ENCODE results near the gene PLEKHN1.

Gene PLEKHN1

GRCh38 chr1:947958-948357 is 18.3 kb upstream of the PLEKHN1 start:
- no peaks in the 10 kb centered on the region for H3K4me1 ChIP-seq (ENCODE audit: control insufficient read depth, low read depth, low read length)
- H3K4me3 ChIP-seq (ENCODE audit: low read length), result no peak overlapping the region
- H3K27me3 ChIP-seq (ENCODE audit: control insufficient read depth, insufficient read depth, low read length), result peaks cover 17% of the 10 kb centered on the region
- peaks cover 44% of the 10 kb centered on the region for H3K36me3 ChIP-seq (ENCODE audit: control insufficient read depth, low read depth, low read length)
- H3K27ac ChIP-seq (ENCODE audit: low read length), result no peak overlapping the region
- H3K9ac ChIP-seq (ENCODE audit: low read length), result no peak overlapping the region
- H3K9me3 ChIP-seq (ENCODE audit: control insufficient read depth, low read depth, low read length), result no peaks in the 10 kb centered on the region

GRCh38 chr1:950268-950667 is 16.0 kb upstream of the PLEKHN1 start:
- Histone ChIP-seq H3K9ac (ENCODE audit: low read length) (no peak overlapping the region), H3K27ac (ENCODE audit: low read length) (no peak overlapping the region), H3K9me3 (ENCODE audit: control insufficient read depth, low read depth, low read length) (no peaks in the 10 kb centered on the region), H3K4me3 (ENCODE audit: low read length) (no peak overlapping the region), H3K36me3 (ENCODE audit: control insufficient read depth, low read depth, low read length) (peaks cover 65% of the 10 kb centered on the region), H3K27me3 (ENCODE audit: control insufficient read depth, insufficient read depth, low read length) (no peaks in the 10 kb centered on the region), H3K4me1 (ENCODE audit: control insufficient read depth, low read depth, low read length) (no peaks in the 10 kb centered on the region)

GRCh38 chr1:950881-951280 is 15.4 kb upstream of the PLEKHN1 start:
- no peak overlapping the region for H3K27ac ChIP-seq (ENCODE audit: low read length)
- no peak overlapping the region for H3K9ac ChIP-seq (ENCODE audit: low read length)
- H3K4me1 ChIP-seq (ENCODE audit: control insufficient read depth, low read depth, low read length), result no peaks in the 10 kb centered on the region
- peaks cover 72% of the 10 kb centered on the region for H3K36me3 ChIP-seq (ENCODE audit: control insufficient read depth, low read depth, low read length)
- no peaks in the 10 kb centered on the region for H3K27me3 ChIP-seq (ENCODE audit: control insufficient read depth, insufficient read depth, low read length)
- no peaks in the 10 kb centered on the region for H3K9me3 ChIP-seq (ENCODE audit: control insufficient read depth, low read depth, low read length)
- no peak overlapping the region for H3K4me3 ChIP-seq (ENCODE audit: low read length)

- H3K9ac ChIP-seq (ENCODE audit: low read length), result no peak overlapping the region
- no peaks in the 10 kb centered on the region for H3K4me1 ChIP-seq (ENCODE audit: control insufficient read depth, low read depth, low read length)
- H3K4me3 ChIP-seq (ENCODE audit: low read length), result no peak overlapping the region
- H3K36me3 ChIP-seq (ENCODE audit: control insufficient read depth, low read depth, low read length), result peaks cover 76% of the 10 kb centered on the region
- H3K27ac ChIP-seq (ENCODE audit: low read length), result no peak overlapping the region
- no peaks in the 10 kb centered on the region for H3K27me3 ChIP-seq (ENCODE audit: control insufficient read depth, insufficient read depth, low read length)
- no peaks in the 10 kb centered on the region for H3K9me3 ChIP-seq (ENCODE audit: control insufficient read depth, low read depth, low read length)
Measured at GRCh38 chr1:951364-951763, 14.9 kb upstream of the PLEKHN1 start.

GRCh38 chr1:952201-952600 is 14.1 kb upstream of the PLEKHN1 start:
- Histone ChIP-seq H3K27me3 (ENCODE audit: control insufficient read depth, insufficient read depth, low read length) (no peaks in the 10 kb centered on the region), H3K36me3 (ENCODE audit: control insufficient read depth, low read depth, low read length) (peaks cover 74% of the 10 kb centered on the region), H3K4me1 (ENCODE audit: control insufficient read depth, low read depth, low read length) (no peaks in the 10 kb centered on the region), H3K4me3 (ENCODE audit: low read length) (no peak overlapping the region), H3K9me3 (ENCODE audit: control insufficient read depth, low read depth, low read length) (no peaks in the 10 kb centered on the region), H3K27ac (ENCODE audit: low read length) (no peak overlapping the region), H3K9ac (ENCODE audit: low read length) (no peak overlapping the region)

GRCh38 chr1:952603-953002 is 13.7 kb upstream of the PLEKHN1 start:
- H3K9ac ChIP-seq (ENCODE audit: low read length), result no peak overlapping the region
- no peaks in the 10 kb centered on the region for H3K4me1 ChIP-seq (ENCODE audit: control insufficient read depth, low read depth, low read length)
- peaks cover 73% of the 10 kb centered on the region for H3K36me3 ChIP-seq (ENCODE audit: control insufficient read depth, low read depth, low read length)

GRCh38 chr1:953524-954320 is 12.6 kb upstream of the PLEKHN1 start:
- Histone ChIP-seq H3K9me3 (ENCODE audit: control insufficient read depth, low read depth, low read length) (no peaks in the 10 kb centered on the region), H3K27ac (ENCODE audit: low read length) (no peak overlapping the region), H3K9ac (ENCODE audit: low read length) (no peak overlapping the region), H3K36me3 (ENCODE audit: control insufficient read depth, low read depth, low read length) (peaks cover 65% of the 10 kb centered on the region), H3K27me3 (ENCODE audit: control insufficient read depth, insufficient read depth, low read length) (no peaks in the 10 kb centered on the region), H3K4me3 (ENCODE audit: low read length) (no peak overlapping the region), H3K4me1 (ENCODE audit: control insufficient read depth, low read depth, low read length) (no peaks in the 10 kb centered on the region)

More at GRCh38 chr1:952603-953002, 13.7 kb upstream of the PLEKHN1 start:
- Histone ChIP-seq H3K27me3 (ENCODE audit: control insufficient read depth, insufficient read depth, low read length) (no peaks in the 10 kb centered on the region), H3K27ac (ENCODE audit: low read length) (no peak overlapping the region), H3K9me3 (ENCODE audit: control insufficient read depth, low read depth, low read length) (no peaks in the 10 kb centered on the region), H3K4me3 (ENCODE audit: low read length) (no peak overlapping the region)

GRCh38 chr1:954927-955326 is 11.4 kb upstream of the PLEKHN1 start:
- no peaks in the 10 kb centered on the region for H3K9me3 ChIP-seq (ENCODE audit: control insufficient read depth, low read depth, low read length)
- H3K4me3 ChIP-seq (ENCODE audit: low read length), result no peak overlapping the region
- H3K4me1 ChIP-seq (ENCODE audit: control insufficient read depth, low read depth, low read length), result no peaks in the 10 kb centered on the region
- H3K27ac ChIP-seq (ENCODE audit: low read length), result no peak overlapping the region
- H3K9ac ChIP-seq (ENCODE audit: low read length), result no peak overlapping the region
- H3K36me3 ChIP-seq (ENCODE audit: control insufficient read depth, low read depth, low read length), result peaks cover 54% of the 10 kb centered on the region
- H3K27me3 ChIP-seq (ENCODE audit: control insufficient read depth, insufficient read depth, low read length), result peaks cover 8% of the 10 kb centered on the region

GRCh38 chr1:955474-955873 is 10.8 kb upstream of the PLEKHN1 start:
- Histone ChIP-seq H3K27me3 (ENCODE audit: control insufficient read depth, insufficient read depth, low read length) (peaks cover 12% of the 10 kb centered on the region), H3K9ac (ENCODE audit: low read length) (no peak overlapping the region), H3K4me3 (ENCODE audit: low read length) (no peak overlapping the region), H3K36me3 (ENCODE audit: control insufficient read depth, low read depth, low read length) (peaks cover 49% of the 10 kb centered on the region), H3K4me1 (ENCODE audit: control insufficient read depth, low read depth, low read length) (no peaks in the 10 kb centered on the region), H3K9me3 (ENCODE audit: control insufficient read depth, low read depth, low read length) (no peaks in the 10 kb centered on the region), H3K27ac (ENCODE audit: low read length) (no peak overlapping the region)

GRCh38 chr1:956636-957035 is 9.6 kb upstream of the PLEKHN1 start:
- Histone ChIP-seq H3K9ac (ENCODE audit: low read length) (no peak overlapping the region), H3K36me3 (ENCODE audit: control insufficient read depth, low read depth, low read length) (peaks cover 45% of the 10 kb centered on the region), H3K27me3 (ENCODE audit: control insufficient read depth, insufficient read depth, low read length) (peaks cover 18% of the 10 kb centered on the region), H3K4me3 (ENCODE audit: low read length) (no peak overlapping the region), H3K27ac (ENCODE audit: low read length) (no peak overlapping the region), H3K4me1 (ENCODE audit: control insufficient read depth, low read depth, low read length) (no peaks in the 10 kb centered on the region), H3K9me3 (ENCODE audit: control insufficient read depth, low read depth, low read length) (no peaks in the 10 kb centered on the region)

GRCh38 chr1:958823-959730 is 7.2 kb upstream of the PLEKHN1 start, which contains the start of gene NOC2L:
Gene NOC2L (minus strand): TSS chr1:959256. CDS start chr1:959240, 16 bp downstream.
- H3K27me3 ChIP-seq (ENCODE audit: control insufficient read depth, insufficient read depth, low read length), result peaks cover 20% of the 10 kb centered on the region
- no peaks in the 10 kb centered on the region for H3K4me1 ChIP-seq (ENCODE audit: control insufficient read depth, low read depth, low read length)
- no peak within 1 kb of the TSS for H3K27ac ChIP-seq (ENCODE audit: low read length)
- H3K9ac ChIP-seq (ENCODE audit: low read length), result peak within 1 kb of the TSS; percentile 86
- peak within 1 kb of the TSS; percentile 99 for H3K4me3 ChIP-seq (ENCODE audit: low read length)
- H3K9me3 ChIP-seq (ENCODE audit: control insufficient read depth, low read depth, low read length), result no peaks in the 10 kb centered on the region
- peaks cover 28% of the 10 kb centered on the region for H3K36me3 ChIP-seq (ENCODE audit: control insufficient read depth, low read depth, low read length)
